H9 (cell line): ENCODE data around the gene FASTKD2. TPM values are rescaled to one million over a fixed set of nuclear protein-coding genes. Genes with fewer than 3 reads are reported as not detected.

ENCODE experiments used
- DNase-seq: peaks from one replicate; pipeline ENCODE4 v3.0.0-alpha.2; 2017
- H2AFZ ChIP-seq: one replicate; pipeline ENCODE4 v1.6.1; 2013; ENCODE audit warnings: mild to moderate bottlenecking, low read length, control low read depth, moderate library complexity
- H2AK5ac ChIP-seq: 2 replicates; pipeline ENCODE4 v1.6.1; 2013; ENCODE audit warnings: low read length, control low read depth, mixed read lengths; ENCODE audit not compliant: insufficient read length
- H2BK120ac ChIP-seq: one replicate; pipeline ENCODE4 v1.6.1; 2013; ENCODE audit warnings: low read depth, mild to moderate bottlenecking, low read length, control low read depth, inconsistent platforms; ENCODE audit not compliant: poor library complexity, severe bottlenecking
- H2BK12ac ChIP-seq: 2 replicates; pipeline ENCODE4 v1.6.1; 2013; ENCODE audit warnings: low read length, control low read depth, mixed read lengths, low read depth; ENCODE audit not compliant: insufficient read length
- H2BK15ac ChIP-seq: 2 replicates; pipeline ENCODE4 v1.6.1; 2013; ENCODE audit warnings: low read depth, low read length, control low read depth
- H2BK20ac ChIP-seq: one replicate; pipeline ENCODE4 v1.6.1; 2013; ENCODE audit warnings: low read depth, mild to moderate bottlenecking, low read length, control low read depth, inconsistent platforms; ENCODE audit not compliant: poor library complexity, severe bottlenecking
- H2BK5ac ChIP-seq: 2 replicates; pipeline ENCODE4 v1.6.1; 2013; ENCODE audit warnings: low read length, control low read depth, mixed read lengths; ENCODE audit not compliant: insufficient read length
- H3K14ac ChIP-seq: 2 replicates; pipeline ENCODE4 v1.6.1; 2013; ENCODE audit warnings: low read length, control low read depth; ENCODE audit not compliant: insufficient read depth
- H3K18ac ChIP-seq: 2 replicates; pipeline ENCODE4 v1.6.1; 2013; ENCODE audit warnings: low read depth, mild to moderate bottlenecking, mixed read lengths, low read length, control low read depth; ENCODE audit not compliant: insufficient read length
- H3K23ac ChIP-seq: 2 replicates; pipeline ENCODE4 v1.6.1; 2013; ENCODE audit warnings: low read length, control low read depth, mixed read lengths, low read depth; ENCODE audit not compliant: insufficient read length
- H3K23me2 ChIP-seq: 2 replicates; pipeline ENCODE4 v1.6.1; 2013; ENCODE audit warnings: low read depth, mild to moderate bottlenecking, mixed read lengths, low read length, control low read depth; ENCODE audit not compliant: insufficient read length, poor library complexity, severe bottlenecking
- H3K27ac ChIP-seq: 2 replicates; pipeline ENCODE4 v1.5.1; 2013; ENCODE audit warnings: low read length, control low read depth, mixed read lengths, low read depth; ENCODE audit not compliant: insufficient read length
- H3K27me3 ChIP-seq: 2 replicates; pipeline ENCODE4 v1.6.1; 2013; ENCODE audit warnings: low read length, control low read depth, inconsistent platforms; ENCODE audit not compliant: insufficient read depth
- H3K4ac ChIP-seq: 2 replicates; pipeline ENCODE4 v1.6.1; 2013; ENCODE audit warnings: low read depth, mild to moderate bottlenecking, control low read depth, inconsistent platforms, low read length, moderate library complexity
- H3K4me1 ChIP-seq: 2 replicates; pipeline ENCODE4 v1.6.1; 2013; ENCODE audit warnings: low read length, control low read depth, inconsistent platforms; ENCODE audit not compliant: insufficient read depth
- H3K4me2 ChIP-seq: 2 replicates; pipeline ENCODE4 v1.6.1; 2013; ENCODE audit warnings: low read length, control low read depth, mixed read lengths; ENCODE audit not compliant: insufficient read length, insufficient read depth
- H3K56ac ChIP-seq: 2 replicates; pipeline ENCODE4 v1.6.1; 2013; ENCODE audit warnings: low read depth, mild to moderate bottlenecking, mixed read lengths, low read length, control low read depth; ENCODE audit not compliant: insufficient read length
- H3K79me1 ChIP-seq: 2 replicates; pipeline ENCODE4 v1.6.1; 2013; ENCODE audit warnings: low read depth, mild to moderate bottlenecking, moderate library complexity, low read length, control low read depth, inconsistent platforms; ENCODE audit not compliant: insufficient read depth, poor library complexity, severe bottlenecking
- H3K79me2 ChIP-seq: 2 replicates; pipeline ENCODE4 v1.6.1; 2013; ENCODE audit warnings: low read length, control low read depth, inconsistent platforms; ENCODE audit not compliant: insufficient read depth
- H3K9ac ChIP-seq: 2 replicates; pipeline ENCODE4 v1.6.1; 2013; ENCODE audit warnings: low read length, control low read depth, mixed read lengths; ENCODE audit not compliant: insufficient read length; ENCODE audit errors: extremely low read depth
- H3K9me3 ChIP-seq: one replicate; pipeline ENCODE4 v1.6.1; 2013; ENCODE audit warnings: low read depth, low read length, inconsistent platforms; ENCODE audit not compliant: control insufficient read depth
- H3T11ph ChIP-seq: one replicate; pipeline ENCODE4 v1.6.1; 2013; ENCODE audit warnings: mild to moderate bottlenecking, low read length, control low read depth, inconsistent platforms
- H4K20me1 ChIP-seq: one replicate; pipeline ENCODE4 v1.6.1; 2013; ENCODE audit not compliant: control insufficient read depth, insufficient read length, insufficient read depth
- H4K5ac ChIP-seq: 2 replicates; pipeline ENCODE4 v1.6.1; 2013; ENCODE audit warnings: low read depth, mild to moderate bottlenecking, mixed read lengths, low read length, control low read depth; ENCODE audit not compliant: insufficient read length
- H4K8ac ChIP-seq: replicated peaks from 2 replicates; pipeline ENCODE4 v1.6.1; 2013; ENCODE audit warnings: low read length, control low read depth, mixed read lengths, low read depth; ENCODE audit not compliant: insufficient read length
- H4K91ac ChIP-seq: 2 replicates; pipeline ENCODE4 v1.6.1; 2013; ENCODE audit warnings: low read depth, mild to moderate bottlenecking, moderate library complexity, mixed read lengths, low read length, control low read depth; ENCODE audit not compliant: insufficient read length
- H3K27ac Mint-ChIP-seq, 3 experiments: 2 replicates in 2 of 3; 3 replicates in 1 of 3; pipeline ENCODE4 v1.8.0; 2020 to 2021; ENCODE audit warnings: mixed read lengths in 3 of 3, mild to moderate bottlenecking in 1 of 3, moderate library complexity in 1 of 3
- H3K27me3 Mint-ChIP-seq: 2 replicates; pipeline ENCODE4 v1.8.0; 2021; ENCODE audit warnings: low read depth, mild to moderate bottlenecking, moderate library complexity, mixed read lengths
- H3K36me3 Mint-ChIP-seq, 3 experiments: 2 replicates in 2 of 3; 3 replicates in 1 of 3; pipeline ENCODE4 v1.8.0; 2020 to 2021; ENCODE audit warnings: low read depth in 3 of 3, mixed read lengths in 3 of 3; ENCODE audit not compliant: insufficient read depth in 1 of 3
- H3K4me1 Mint-ChIP-seq, 2 experiments: 2 replicates each; pipeline ENCODE4 v1.8.0; 2020; ENCODE audit warnings: mixed read lengths in 2 of 2
- H3K4me3 Mint-ChIP-seq, 2 experiments: 2 replicates in 1 of 2; 3 replicates in 1 of 2; pipeline ENCODE4 v1.8.0; 2020 to 2021; ENCODE audit warnings: mild to moderate bottlenecking in 2 of 2, mixed read lengths in 2 of 2, moderate library complexity in 1 of 2
- H3K9me3 Mint-ChIP-seq, 2 experiments: 2 replicates in 1 of 2; 3 replicates in 1 of 2; pipeline ENCODE4 v1.8.0; 2020; ENCODE audit warnings: mild to moderate bottlenecking in 2 of 2, mixed read lengths in 2 of 2, moderate library complexity in 1 of 2
- WGBS: extraction: QIAGEN DNeasy Blood & Tissue Kit; methylation state at CpG from one replicate; pipeline ENCODE4 v1.1.7; 2013; ENCODE audit warnings: missing lambda C conversion rate, low lambda C conversion rate, mixed read lengths; ENCODE audit not compliant: insufficient read length; ENCODE audit errors: extremely low coverage; 5-methylcytosine and 5-hydroxymethylcytosine counted together
- total RNA-seq: library from RNA; stranded (reverse); gene quantifications from 2 replicates; pipeline ENCODE4 v1.2.1, GENCODE V29; 2021
- TF ChIP-seq, protein P1 (sequence below): fragments of 200-600 bp; sonication (generic); conservative IDR thresholded peaks from 3 replicates; pipeline ENCODE4 v1.8.0; 2021; ENCODE audit warnings: antibody characterized with exemption, mild to moderate bottlenecking

FASTKD2 gene
- total RNA-seq, 1 experiment from 2014 or later = 39.2 TPM

GRCh38 chr2:206721256-206721920 lies 44.0 kb upstream of the FASTKD2 start:
- whole genome bisulfite sequencing = no CpG with 5 or more reads among the region's 4 CpGs
- Histone ChIP-seq H2BK15ac (no peak overlapping the region), H3K4me1 (no peaks in the 10 kb centered on the region), H3K4ac (no peak overlapping the region), H2BK20ac (no peak overlapping the region), H3K79me2 (no peaks in the 10 kb centered on the region), H2AFZ (no peak overlapping the region), H3K9me3 (no peaks in the 10 kb centered on the region), H3K9ac (no peak overlapping the region), H4K8ac (no peak overlapping the region), H3K56ac (no peak overlapping the region), H3K18ac (no peak overlapping the region), H4K20me1 (no peaks in the 10 kb centered on the region), H2AK5ac (no peak overlapping the region), H3K23ac (no peak overlapping the region), H4K91ac (no peak overlapping the region), H3K79me1 (no peaks in the 10 kb centered on the region), H3K27me3 (no peaks in the 10 kb centered on the region), H3K27ac (no peak overlapping the region), H2BK12ac (no peak overlapping the region), H3K14ac (no peak overlapping the region), H2BK5ac (no peak overlapping the region), H4K5ac (no peak overlapping the region), H3T11ph (no peak overlapping the region), H2BK120ac (no peak overlapping the region), H3K23me2 (no peaks in the 10 kb centered on the region), H3K4me2 (no peak overlapping the region)
- Mint-ChIP-seq H3K27ac (no peak overlapping the region), H3K36me3 (peaks cover 0 to 5% (median 4%) of the 10 kb centered on the region in 3 experiments; a peak in 5 of 7 replicates), H3K4me1 (peaks cover 4 to 7% of the 10 kb centered on the region in 2 experiments; a peak in 3 of 4 replicates), H3K9me3 (peaks cover 4 to 7% of the 10 kb centered on the region in 2 experiments; a peak in 3 of 5 replicates), H3K4me3 (no peak overlapping the region), H3K27me3 (peaks cover 15% of the 10 kb centered on the region)
- no peak for DNase-seq
- TF ChIP-seq, protein P1, sequence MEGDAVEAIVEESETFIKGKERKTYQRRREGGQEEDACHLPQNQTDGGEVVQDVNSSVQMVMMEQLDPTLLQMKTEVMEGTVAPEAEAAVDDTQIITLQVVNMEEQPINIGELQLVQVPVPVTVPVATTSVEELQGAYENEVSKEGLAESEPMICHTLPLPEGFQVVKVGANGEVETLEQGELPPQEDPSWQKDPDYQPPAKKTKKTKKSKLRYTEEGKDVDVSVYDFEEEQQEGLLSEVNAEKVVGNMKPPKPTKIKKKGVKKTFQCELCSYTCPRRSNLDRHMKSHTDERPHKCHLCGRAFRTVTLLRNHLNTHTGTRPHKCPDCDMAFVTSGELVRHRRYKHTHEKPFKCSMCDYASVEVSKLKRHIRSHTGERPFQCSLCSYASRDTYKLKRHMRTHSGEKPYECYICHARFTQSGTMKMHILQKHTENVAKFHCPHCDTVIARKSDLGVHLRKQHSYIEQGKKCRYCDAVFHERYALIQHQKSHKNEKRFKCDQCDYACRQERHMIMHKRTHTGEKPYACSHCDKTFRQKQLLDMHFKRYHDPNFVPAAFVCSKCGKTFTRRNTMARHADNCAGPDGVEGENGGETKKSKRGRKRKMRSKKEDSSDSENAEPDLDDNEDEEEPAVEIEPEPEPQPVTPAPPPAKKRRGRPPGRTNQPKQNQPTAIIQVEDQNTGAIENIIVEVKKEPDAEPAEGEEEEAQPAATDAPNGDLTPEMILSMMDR = no peak
